GM12872 (cell line): ENCODE data around the gene C2orf92.

Source experiments
- TF ChIP-seq, protein P1 (sequence below): IDR thresholded peaks from 3 replicates; pipeline ENCODE4 v1.5.1; 2011; ENCODE audit warnings: low read depth, mild to moderate bottlenecking, low read length, moderate library complexity; ENCODE audit not compliant: insufficient read depth

The C2orf92 gene

DNA sequence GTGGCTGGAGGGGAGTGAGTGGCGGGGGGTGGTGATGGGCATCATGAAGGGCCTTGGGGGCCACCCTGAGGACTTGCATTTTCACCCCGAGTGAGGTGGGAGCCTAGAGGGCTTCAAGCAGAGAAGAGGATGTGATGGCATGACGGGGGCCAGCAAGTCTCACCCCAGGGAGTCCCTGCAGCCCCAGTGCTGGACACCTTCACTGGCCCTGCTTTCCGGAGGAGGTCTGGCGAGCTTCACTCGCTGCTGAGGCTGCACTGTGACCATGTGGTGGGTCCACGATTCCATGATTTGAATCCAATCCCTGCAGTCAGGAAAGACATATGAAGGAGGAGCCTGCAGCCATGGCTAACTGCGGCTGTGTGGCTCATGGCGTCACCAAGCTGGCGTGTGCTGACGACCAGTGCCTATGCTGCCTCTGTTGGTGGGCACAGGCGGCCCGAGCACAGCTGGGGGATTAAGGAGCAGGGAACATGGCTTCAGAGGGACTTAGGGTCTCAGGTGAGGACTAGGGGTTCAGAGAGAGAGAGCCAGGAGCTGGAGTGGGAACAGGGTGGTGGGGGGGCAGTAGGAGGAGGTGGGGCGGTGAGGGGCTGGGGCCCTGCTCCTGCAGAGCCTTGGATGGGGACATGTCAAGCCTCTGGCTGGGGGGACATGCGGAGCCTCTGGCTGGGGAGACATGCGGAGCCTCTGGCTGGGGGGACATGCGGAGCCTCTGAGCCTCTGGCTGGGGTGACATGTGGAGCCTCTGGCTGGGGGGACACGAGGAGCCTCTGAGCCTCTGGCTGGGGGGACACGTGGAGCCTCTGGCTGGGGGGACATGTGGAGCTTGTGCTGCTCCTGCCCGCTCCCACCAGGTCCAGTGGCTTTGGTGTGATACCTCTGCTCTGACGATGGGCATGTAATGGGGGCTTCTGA is 47.4 kb downstream of the C2orf92 start:
- TF ChIP-seq, protein P1, sequence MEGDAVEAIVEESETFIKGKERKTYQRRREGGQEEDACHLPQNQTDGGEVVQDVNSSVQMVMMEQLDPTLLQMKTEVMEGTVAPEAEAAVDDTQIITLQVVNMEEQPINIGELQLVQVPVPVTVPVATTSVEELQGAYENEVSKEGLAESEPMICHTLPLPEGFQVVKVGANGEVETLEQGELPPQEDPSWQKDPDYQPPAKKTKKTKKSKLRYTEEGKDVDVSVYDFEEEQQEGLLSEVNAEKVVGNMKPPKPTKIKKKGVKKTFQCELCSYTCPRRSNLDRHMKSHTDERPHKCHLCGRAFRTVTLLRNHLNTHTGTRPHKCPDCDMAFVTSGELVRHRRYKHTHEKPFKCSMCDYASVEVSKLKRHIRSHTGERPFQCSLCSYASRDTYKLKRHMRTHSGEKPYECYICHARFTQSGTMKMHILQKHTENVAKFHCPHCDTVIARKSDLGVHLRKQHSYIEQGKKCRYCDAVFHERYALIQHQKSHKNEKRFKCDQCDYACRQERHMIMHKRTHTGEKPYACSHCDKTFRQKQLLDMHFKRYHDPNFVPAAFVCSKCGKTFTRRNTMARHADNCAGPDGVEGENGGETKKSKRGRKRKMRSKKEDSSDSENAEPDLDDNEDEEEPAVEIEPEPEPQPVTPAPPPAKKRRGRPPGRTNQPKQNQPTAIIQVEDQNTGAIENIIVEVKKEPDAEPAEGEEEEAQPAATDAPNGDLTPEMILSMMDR, result no peak

DNA sequence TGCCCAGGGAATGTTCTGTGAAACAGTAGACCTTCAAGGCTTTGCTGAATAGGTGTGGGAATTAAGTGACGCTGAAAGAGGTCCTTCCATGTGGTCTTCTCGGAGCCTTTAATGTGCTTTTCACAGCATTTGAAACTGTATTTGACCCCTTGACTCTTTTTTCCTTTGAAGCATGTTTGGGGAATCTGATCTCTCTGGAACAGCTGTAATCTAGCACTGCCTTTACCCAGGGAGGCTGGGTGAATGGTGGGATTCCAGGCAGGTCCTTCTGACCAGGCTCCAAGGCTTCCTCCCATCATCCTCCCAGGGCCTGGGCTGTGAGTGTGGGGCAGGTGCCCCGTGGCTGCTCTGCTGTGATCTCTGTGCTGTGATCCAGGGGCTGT is 48.1 kb downstream of the C2orf92 start:
- TF ChIP-seq, protein P1, result no peak

- TF ChIP-seq, protein P1, result no peak
These were observed 48.8 kb downstream of the C2orf92 start for GRCh38 chr2:97718051-97718882.

DNA sequence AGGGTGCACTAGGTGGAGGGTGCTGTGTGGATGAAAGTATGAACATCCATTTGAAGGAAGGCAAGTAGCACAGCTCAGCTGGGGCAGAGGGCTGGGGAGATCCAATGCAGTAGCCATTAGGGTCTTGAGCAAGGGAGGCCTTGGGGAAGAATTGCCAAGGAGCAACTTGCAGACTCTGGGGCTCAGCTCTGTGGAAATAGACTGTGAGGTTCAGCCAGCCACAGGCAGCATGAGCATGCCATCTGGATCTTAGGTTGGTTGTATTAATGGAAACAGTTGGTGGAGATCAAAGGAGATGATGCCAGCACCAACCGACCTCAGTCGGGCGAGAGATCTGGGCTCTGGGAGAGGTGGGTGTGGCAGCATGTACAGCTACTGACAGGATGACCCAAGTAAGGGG is 49.4 kb downstream of the C2orf92 start:
- TF ChIP-seq, protein P1, result no peak

DNA sequence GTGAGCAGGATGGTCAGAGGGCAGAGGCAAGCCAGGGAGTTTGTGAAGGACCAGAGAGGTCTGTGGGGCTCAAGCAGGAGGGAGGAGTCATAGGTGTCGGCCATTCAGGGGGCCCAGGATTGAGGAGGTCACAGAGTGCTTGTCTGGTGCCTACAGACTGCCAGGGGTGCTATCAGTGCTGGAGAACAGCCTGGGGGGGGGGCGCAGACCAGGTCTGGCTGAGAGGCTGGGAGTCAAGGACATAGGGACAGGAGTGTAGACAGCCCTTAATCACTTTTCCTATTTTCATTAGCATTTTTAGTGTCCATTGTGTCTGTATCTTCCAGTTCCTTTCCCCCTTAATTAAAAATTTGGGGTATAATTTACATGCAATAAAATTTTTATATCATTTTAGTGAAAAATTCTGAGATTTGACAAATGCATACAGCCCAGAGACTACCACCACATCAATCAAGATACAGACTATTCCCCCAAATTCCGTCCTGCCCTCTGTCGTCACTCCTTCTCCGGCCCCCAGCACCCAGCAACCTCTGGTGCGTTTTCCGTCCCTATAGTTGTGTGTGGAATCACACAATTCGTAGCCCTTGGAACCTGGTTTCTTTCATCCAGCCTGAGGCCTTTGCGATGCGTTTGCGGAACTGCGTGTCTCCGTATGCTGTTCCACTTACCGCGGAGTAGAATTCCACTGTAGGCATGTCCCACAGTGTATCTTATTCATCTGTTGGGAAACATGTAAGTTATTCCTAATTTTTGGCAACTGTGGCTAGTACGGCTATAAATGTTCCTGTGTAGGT is 50.0 kb downstream of the C2orf92 start:
- TF ChIP-seq, protein P1, result no peak

- TF ChIP-seq, protein P1, result no peak
These were observed 51.2 kb downstream of the C2orf92 start for GRCh38 chr2:97720746-97721145.

DNA sequence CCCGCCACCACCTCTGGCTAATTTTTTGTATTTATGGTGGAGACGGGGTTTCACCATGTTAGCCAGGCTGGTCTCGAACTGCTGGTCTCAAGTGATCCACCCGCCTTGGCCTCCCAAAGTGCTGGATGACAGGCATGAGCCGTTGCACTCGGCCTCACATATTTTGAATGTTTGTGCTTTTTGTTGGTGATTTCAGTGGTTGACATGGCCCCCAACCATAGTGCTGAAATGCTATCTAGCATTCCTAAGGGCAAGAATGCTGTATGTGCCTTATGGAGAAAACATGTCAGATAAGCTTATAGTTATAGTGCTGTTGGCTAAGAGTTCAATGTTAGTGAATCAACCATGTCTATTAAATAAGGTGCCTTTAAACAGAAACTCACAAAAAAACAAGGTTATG is 52.7 kb downstream of the C2orf92 start:
- TF ChIP-seq, protein P1, result no peak
